ENCODE data around the gene CCDC13. TPM values are rescaled to one million over a fixed set of nuclear protein-coding genes. Genes with fewer than 3 reads are reported as not detected.
A peak's percentile ranks its signal among the peaks of the same experiment; 100 is the strongest.

Gene CCDC13
- total and polyA plus RNA-seq, 10 of the 15 experiments (the other 5 are each of a cell fraction or from before 2014, with no cell fraction given), result 0.13 to 0.81 (median 0.30) TPM; not detected in 4

DNA sequence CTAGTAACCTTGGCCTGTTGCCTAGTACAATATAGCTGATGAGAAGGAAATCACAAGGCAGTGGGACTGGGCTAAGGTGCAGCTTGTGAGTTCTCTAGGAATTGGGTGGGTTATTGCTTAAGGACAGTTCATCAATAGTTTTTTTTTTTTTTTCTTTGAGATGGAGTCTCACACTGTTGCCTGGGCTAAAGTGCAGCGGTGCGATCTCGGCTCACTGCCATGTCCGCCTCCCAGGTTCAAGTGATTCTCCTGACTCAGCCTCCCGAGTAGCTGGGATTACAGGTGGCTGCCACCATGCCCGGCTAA is 47.6 kb upstream of the CCDC13 start (continued):
- TF ChIP-seq RUNX3 (IDR thresholded peaks at IDR 0.05; ENCODE audit: low read length), result no peak
- no peak for TF ChIP-seq SUPT20H (IDR thresholded peaks at IDR 0.05; ENCODE audit: borderline replicate concordance, control insufficient read depth, low read depth, low read length)
- TF ChIP-seq SIN3A (IDR thresholded peaks at IDR 0.05; ENCODE audit: low read depth, low read length), result no peak
- no peak for TF ChIP-seq MTA3 (IDR thresholded peaks at IDR 0.05; ENCODE audit: borderline replicate concordance, low read length)

DNA sequence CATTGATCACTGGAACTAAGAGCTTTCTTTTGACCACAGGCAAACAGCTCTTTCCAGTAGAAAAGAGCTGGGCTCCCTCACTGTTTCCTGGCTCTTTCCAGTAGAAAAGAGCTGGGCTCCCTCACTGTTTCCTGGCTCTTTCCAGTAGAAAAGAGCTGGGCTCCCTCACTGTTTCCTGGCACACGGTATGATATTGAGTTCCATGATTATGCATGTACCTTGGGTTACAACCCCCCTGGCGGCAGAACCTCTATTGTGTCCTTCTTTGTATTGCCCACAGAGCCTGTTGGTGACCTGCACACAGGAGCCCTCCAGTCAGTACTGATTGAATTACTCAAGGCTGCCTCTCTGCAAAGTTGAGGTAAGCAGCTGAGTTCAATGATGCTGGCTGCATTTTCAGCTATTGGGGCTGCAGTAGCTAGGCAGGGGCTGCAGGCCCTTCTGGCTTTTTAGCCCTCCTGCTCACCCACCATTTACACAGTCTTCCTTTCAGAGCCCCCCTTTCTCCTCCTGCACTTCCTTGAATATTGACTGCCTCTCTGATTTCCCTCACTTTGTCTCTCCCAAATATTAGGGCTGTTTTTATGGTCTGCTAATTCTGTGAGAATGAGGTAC is 46.4 kb upstream of the CCDC13 start:
- ATAC-seq (peak; percentile 63), FAIRE-seq (no peak), DNase-seq (ENCODE audit: low read depth, low spot score) (no peak)
- H4K20me1 ChIP-seq (ENCODE audit: control insufficient read depth, insufficient read depth), result no peaks in the 10 kb centered on the region
- POLR2A ChIA-PET, result no interaction called here
- no peaks in the 10 kb centered on the region for H3K79me2 ChIP-seq (ENCODE audit: control insufficient read depth, insufficient read depth, low read length)
- no peak for TF ChIP-seq ZBED1 (IDR thresholded peaks at IDR 0.05; ENCODE audit: borderline replicate concordance)
- no peak for TF ChIP-seq SREBF1 (IDR thresholded peaks at IDR 0.05; ENCODE audit: low read length)
- no peak for TF ChIP-seq PKNOX1 (IDR thresholded peaks at IDR 0.05)
- TF ChIP-seq, protein P1, sequence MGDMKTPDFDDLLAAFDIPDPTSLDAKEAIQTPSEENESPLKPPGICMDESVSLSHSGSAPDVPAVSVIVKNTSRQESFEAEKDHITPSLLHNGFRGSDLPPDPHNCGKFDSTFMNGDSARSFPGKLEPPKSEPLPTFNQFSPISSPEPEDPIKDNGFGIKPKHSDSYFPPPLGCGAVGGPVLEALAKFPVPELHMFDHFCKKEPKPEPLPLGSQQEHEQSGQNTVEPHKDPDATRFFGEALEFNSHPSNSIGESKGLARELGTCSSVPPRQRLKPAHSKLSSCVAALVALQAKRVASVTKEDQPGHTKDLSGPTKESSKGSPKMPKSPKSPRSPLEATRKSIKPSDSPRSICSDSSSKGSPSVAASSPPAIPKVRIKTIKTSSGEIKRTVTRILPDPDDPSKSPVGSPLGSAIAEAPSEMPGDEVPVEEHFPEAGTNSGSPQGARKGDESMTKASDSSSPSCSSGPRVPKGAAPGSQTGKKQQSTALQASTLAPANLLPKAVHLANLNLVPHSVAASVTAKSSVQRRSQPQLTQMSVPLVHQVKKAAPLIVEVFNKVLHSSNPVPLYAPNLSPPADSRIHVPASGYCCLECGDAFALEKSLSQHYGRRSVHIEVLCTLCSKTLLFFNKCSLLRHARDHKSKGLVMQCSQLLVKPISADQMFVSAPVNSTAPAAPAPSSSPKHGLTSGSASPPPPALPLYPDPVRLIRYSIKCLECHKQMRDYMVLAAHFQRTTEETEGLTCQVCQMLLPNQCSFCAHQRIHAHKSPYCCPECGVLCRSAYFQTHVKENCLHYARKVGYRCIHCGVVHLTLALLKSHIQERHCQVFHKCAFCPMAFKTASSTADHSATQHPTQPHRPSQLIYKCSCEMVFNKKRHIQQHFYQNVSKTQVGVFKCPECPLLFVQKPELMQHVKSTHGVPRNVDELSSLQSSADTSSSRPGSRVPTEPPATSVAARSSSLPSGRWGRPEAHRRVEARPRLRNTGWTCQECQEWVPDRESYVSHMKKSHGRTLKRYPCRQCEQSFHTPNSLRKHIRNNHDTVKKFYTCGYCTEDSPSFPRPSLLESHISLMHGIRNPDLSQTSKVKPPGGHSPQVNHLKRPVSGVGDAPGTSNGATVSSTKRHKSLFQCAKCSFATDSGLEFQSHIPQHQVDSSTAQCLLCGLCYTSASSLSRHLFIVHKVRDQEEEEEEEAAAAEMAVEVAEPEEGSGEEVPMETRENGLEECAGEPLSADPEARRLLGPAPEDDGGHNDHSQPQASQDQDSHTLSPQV (IDR thresholded peaks at IDR 0.05), result no peak
- TF ChIP-seq ZNF207 (IDR thresholded peaks at IDR 0.05; ENCODE audit: borderline replicate concordance), result no peak
- TF ChIP-seq MYC (IDR thresholded peaks at IDR 0.05; ENCODE audit: insufficient read depth, insufficient read length, insufficient replicate concordance, low read length, severe bottlenecking), result no peak
- TF ChIP-seq, protein P2, sequence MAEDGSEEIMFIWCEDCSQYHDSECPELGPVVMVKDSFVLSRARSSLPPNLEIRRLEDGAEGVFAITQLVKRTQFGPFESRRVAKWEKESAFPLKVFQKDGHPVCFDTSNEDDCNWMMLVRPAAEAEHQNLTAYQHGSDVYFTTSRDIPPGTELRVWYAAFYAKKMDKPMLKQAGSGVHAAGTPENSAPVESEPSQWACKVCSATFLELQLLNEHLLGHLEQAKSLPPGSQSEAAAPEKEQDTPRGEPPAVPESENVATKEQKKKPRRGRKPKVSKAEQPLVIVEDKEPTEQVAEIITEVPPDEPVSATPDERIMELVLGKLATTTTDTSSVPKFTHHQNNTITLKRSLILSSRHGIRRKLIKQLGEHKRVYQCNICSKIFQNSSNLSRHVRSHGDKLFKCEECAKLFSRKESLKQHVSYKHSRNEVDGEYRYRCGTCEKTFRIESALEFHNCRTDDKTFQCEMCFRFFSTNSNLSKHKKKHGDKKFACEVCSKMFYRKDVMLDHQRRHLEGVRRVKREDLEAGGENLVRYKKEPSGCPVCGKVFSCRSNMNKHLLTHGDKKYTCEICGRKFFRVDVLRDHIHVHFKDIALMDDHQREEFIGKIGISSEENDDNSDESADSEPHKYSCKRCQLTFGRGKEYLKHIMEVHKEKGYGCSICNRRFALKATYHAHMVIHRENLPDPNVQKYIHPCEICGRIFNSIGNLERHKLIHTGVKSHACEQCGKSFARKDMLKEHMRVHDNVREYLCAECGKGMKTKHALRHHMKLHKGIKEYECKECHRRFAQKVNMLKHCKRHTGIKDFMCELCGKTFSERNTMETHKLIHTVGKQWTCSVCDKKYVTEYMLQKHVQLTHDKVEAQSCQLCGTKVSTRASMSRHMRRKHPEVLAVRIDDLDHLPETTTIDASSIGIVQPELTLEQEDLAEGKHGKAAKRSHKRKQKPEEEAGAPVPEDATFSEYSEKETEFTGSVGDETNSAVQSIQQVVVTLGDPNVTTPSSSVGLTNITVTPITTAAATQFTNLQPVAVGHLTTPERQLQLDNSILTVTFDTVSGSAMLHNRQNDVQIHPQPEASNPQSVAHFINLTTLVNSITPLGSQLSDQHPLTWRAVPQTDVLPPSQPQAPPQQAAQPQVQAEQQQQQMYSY (CRISPR knock-in tag; IDR thresholded peaks at IDR 0.05), result no peak
- no peak for TF ChIP-seq RUNX3 (IDR thresholded peaks at IDR 0.05; ENCODE audit: low read length)
- 37% methylated on average over 2 of the region's 2 CpGs for WGBS (ENCODE audit: insufficient coverage, insufficient replicate concordance, low lambda C conversion rate, missing lambda C conversion rate)
- H3K4me1 ChIP-seq (ENCODE audit: control insufficient read depth, insufficient read depth, low read length), result no peaks in the 10 kb centered on the region
- SMC1A ChIA-PET (ENCODE audit: uncharacterized antibody, unreplicated experiment), result interaction anchor here (0.9 to 2.0 kb wide), 3 partner anchors 10 to 20 kb away, joined by 3 to 6 read pairs (median 3); partner anchors contain the start of gene ACKR2
- in situ Hi-C loops (cut with MboI), result no loop called here
- 0 out of 4 replicates have a peak, but pooled peaks cover 0 to 2% of the 10 kb centered on the region in 2 experiments for H3K27me3 ChIP-seq (replicated peaks in 1 of 2; ENCODE audit: control insufficient read depth in 2 of 2, insufficient read depth in 2 of 2, low read length in 1 of 2)
- H3K4me3 ChIP-seq, result no peak overlapping the region
- intact Hi-C loops (cut with micrococcal nuclease; ENCODE audit: unreplicated experiment), result no loop called here
- no peaks in the 10 kb centered on the region for H3K36me3 ChIP-seq (ENCODE audit: control insufficient read depth in 2 of 2, insufficient read depth in 2 of 2, low read length in 1 of 2)
- CTCF ChIA-PET, result interaction anchor here (0.7 to 3.5 kb wide), 5 partner anchors 13 to 40 kb away, joined by 3 to 16 read pairs (median 3); partner anchors contain the start of gene HIGD1A
- no peak overlapping the region for H3K9ac ChIP-seq (ENCODE audit: control insufficient read depth, insufficient read depth, low read length)
- H3K27ac ChIP-seq (ENCODE audit: control insufficient read depth, insufficient read depth), result no peak overlapping the region
- BruUV-seq (replicated peaks), result no TSS peak
- no peak overlapping the region for H2AFZ ChIP-seq (ENCODE audit: control insufficient read depth, low read depth, low read length)
- RAD21 ChIA-PET (ENCODE audit: unreplicated experiment), result no interaction called here
- H3K4me2 ChIP-seq (ENCODE audit: control insufficient read depth, insufficient read depth), result no peak overlapping the region
- no peaks in the 10 kb centered on the region for H3K9me3 ChIP-seq (replicated peaks; ENCODE audit: control insufficient read depth, insufficient read depth, low read length)

All from GM12878 (cell line).